Liver (tissue), 3 donors: ENCODE measurements around the gene MFSD11.

Experiments used
- EGR1 ChIP-seq, 2 donors: IDR thresholded peaks; 2 replicates each; pipeline ENCODE4 v1.6.1; 2016 to 2018; ENCODE audit warnings: antibody characterized with exemption in 2 of 2, low read depth in 2 of 2
- GABPA ChIP-seq, 2 donors: IDR thresholded peaks in 1 of 2; conservative IDR thresholded peaks in 1 of 2; 2 replicates each; pipeline ENCODE4 v1.6.1; 2016; ENCODE audit warnings: antibody characterized with exemption in 2 of 2, mild to moderate bottlenecking in 1 of 2, moderate library complexity in 1 of 2
- HNF4G ChIP-seq: IDR thresholded peaks from 2 replicates; pipeline ENCODE4 v1.6.1; 2016; ENCODE audit warnings: antibody characterized with exemption
- NR2F2 ChIP-seq: IDR thresholded peaks from 2 replicates; pipeline ENCODE4 v1.6.1; 2016; ENCODE audit warnings: antibody characterized with exemption
- RAD21 ChIP-seq, 2 donors: IDR thresholded peaks; 2 replicates each; pipeline ENCODE4 v1.6.1; 2016; ENCODE audit warnings: antibody characterized with exemption in 2 of 2, mild to moderate bottlenecking in 2 of 2
- SP1 ChIP-seq: IDR thresholded peaks from 2 replicates; pipeline ENCODE4 v1.6.1; 2018; ENCODE audit warnings: antibody characterized with exemption, mild to moderate bottlenecking
- TAF1 ChIP-seq: conservative IDR thresholded peaks from 2 replicates; pipeline ENCODE4 v1.6.1; 2016; ENCODE audit warnings: antibody characterized with exemption, mild to moderate bottlenecking
- YY1 ChIP-seq: IDR thresholded peaks from 2 replicates; pipeline ENCODE4 v1.6.1; 2016; ENCODE audit warnings: antibody characterized with exemption, mild to moderate bottlenecking
- TF ChIP-seq, protein P1 (sequence below): fragments of 150-350 bp; IDR thresholded peaks from 2 replicates; pipeline ENCODE4 v1.5.1; 2017; ENCODE audit warnings: improper control_type of control experiment, low read depth, low read length; ENCODE audit not compliant: missing input control
- TF ChIP-seq, protein P2 (sequence below): IDR thresholded peaks from 2 replicates; pipeline ENCODE4 v1.6.1; 2016; ENCODE audit warnings: antibody characterized with exemption
- TF ChIP-seq, protein P3 (sequence below): IDR thresholded peaks from 2 replicates; pipeline ENCODE4 v1.6.1; 2016; ENCODE audit warnings: antibody characterized with exemption, mild to moderate bottlenecking
- donor health status: healthy.
- donor health status: healthy.

DNA sequence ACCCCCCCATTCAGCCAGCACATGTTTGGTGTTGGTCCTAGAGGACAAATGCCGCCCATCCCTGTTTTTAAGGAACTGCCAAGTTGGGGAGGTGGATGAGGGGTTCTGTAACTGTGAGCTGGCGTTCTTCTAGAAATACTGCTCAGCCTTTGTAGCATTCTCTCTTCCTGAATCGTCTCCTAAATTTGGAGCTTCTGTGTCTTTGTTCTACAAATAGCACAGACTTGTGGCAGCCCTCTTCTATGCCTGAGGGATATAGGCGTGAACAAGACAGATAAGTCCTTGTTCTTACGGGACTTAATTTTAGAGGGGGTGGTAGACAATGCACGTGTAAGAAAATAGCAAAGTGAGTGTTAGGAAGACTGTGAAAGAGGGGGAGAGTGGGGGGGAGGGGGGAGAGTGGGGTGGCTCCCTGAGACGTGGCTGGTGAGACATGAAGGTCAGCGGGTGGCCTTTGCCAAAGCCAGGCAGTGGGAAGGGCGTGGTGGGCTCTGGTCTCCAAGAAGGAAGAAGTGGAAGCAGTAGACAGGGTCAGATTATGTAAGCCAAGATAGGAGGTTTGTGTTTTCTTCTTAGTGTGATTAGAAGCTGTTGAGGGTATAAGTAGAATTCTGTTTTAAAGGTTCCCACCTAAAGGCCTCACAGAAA is 9.9 kb downstream of the MFSD11 start:
- TF ChIP-seq, protein P1, sequence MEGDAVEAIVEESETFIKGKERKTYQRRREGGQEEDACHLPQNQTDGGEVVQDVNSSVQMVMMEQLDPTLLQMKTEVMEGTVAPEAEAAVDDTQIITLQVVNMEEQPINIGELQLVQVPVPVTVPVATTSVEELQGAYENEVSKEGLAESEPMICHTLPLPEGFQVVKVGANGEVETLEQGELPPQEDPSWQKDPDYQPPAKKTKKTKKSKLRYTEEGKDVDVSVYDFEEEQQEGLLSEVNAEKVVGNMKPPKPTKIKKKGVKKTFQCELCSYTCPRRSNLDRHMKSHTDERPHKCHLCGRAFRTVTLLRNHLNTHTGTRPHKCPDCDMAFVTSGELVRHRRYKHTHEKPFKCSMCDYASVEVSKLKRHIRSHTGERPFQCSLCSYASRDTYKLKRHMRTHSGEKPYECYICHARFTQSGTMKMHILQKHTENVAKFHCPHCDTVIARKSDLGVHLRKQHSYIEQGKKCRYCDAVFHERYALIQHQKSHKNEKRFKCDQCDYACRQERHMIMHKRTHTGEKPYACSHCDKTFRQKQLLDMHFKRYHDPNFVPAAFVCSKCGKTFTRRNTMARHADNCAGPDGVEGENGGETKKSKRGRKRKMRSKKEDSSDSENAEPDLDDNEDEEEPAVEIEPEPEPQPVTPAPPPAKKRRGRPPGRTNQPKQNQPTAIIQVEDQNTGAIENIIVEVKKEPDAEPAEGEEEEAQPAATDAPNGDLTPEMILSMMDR, result no peak
- TF ChIP-seq TAF1 (no peak), EGR1 (IDR thresholded peaks at IDR 0.05; ENCODE audit: low read depth in 2 of 2) (no peak), SP1 (no peak), RAD21 (IDR thresholded peaks at IDR 0.05) (no peak), GABPA (IDR thresholded peaks at IDR 0.05 in 1 of 2, conservative IDR thresholded peaks at IDR 0.05 in 1 of 2) (no peak), NR2F2 (no peak), YY1 (no peak), HNF4G (no peak)
- TF ChIP-seq, protein P2, sequence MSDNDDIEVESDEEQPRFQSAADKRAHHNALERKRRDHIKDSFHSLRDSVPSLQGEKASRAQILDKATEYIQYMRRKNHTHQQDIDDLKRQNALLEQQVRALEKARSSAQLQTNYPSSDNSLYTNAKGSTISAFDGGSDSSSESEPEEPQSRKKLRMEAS, result no peak
- TF ChIP-seq, protein P3, sequence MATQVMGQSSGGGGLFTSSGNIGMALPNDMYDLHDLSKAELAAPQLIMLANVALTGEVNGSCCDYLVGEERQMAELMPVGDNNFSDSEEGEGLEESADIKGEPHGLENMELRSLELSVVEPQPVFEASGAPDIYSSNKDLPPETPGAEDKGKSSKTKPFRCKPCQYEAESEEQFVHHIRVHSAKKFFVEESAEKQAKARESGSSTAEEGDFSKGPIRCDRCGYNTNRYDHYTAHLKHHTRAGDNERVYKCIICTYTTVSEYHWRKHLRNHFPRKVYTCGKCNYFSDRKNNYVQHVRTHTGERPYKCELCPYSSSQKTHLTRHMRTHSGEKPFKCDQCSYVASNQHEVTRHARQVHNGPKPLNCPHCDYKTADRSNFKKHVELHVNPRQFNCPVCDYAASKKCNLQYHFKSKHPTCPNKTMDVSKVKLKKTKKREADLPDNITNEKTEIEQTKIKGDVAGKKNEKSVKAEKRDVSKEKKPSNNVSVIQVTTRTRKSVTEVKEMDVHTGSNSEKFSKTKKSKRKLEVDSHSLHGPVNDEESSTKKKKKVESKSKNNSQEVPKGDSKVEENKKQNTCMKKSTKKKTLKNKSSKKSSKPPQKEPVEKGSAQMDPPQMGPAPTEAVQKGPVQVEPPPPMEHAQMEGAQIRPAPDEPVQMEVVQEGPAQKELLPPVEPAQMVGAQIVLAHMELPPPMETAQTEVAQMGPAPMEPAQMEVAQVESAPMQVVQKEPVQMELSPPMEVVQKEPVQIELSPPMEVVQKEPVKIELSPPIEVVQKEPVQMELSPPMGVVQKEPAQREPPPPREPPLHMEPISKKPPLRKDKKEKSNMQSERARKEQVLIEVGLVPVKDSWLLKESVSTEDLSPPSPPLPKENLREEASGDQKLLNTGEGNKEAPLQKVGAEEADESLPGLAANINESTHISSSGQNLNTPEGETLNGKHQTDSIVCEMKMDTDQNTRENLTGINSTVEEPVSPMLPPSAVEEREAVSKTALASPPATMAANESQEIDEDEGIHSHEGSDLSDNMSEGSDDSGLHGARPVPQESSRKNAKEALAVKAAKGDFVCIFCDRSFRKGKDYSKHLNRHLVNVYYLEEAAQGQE, result no peak
